Measurements from ENCODE around the gene SLC6A5.

- no peak for TF ChIP-seq CTCF (IDR thresholded peaks at IDR 0.05; ENCODE audit: low read depth, low read length)
- TF ChIP-seq EZH2phosphoT487 (IDR thresholded peaks at IDR 0.05; ENCODE audit: low read depth), result no peak
Observed at GRCh38 chr11:20634781-20635180, 35.4 kb downstream of the SLC6A5 start.

All from OCI-LY3 (cell line).